H1 (cell line): ENCODE results near the gene STAM2. TPM values are rescaled to one million over a fixed set of nuclear protein-coding genes. Genes with fewer than 3 reads are reported as not detected.

Source experiments
- CTCF ChIA-PET: fragments of 300-600 bp; sonication (Branson Sonifier 250); formaldehyde crosslinking; loops from one replicate; lab custom pipeline; 2021; ENCODE audit not compliant: partially characterized antibody; lab: Charles Lee
- POLR2A ChIA-PET: fragments of 300-600 bp; sonication (Branson Sonifier 250); formaldehyde crosslinking; loops from one replicate; lab custom pipeline; 2021; ENCODE audit warnings: inconsistent platforms; ENCODE audit not compliant: partially characterized antibody; lab: Charles Lee
- DNase-seq, 2 experiments: peaks; one replicate each; pipeline versions ENCODE4 v3.0.0 to v3.0.0-alpha.2; 2010 to 2022; ENCODE audit warnings: low spot score in 2 of 2, low read depth in 1 of 2, mixed read lengths in 1 of 2
- FAIRE-seq: peaks from 2 replicates; lab custom pipeline; 2011; peaks lifted over from hg19 to GRCh38; lab: Jason Lieb, UNC
- H2AFZ ChIP-seq: 2 replicates; pipeline ENCODE4 v1.8.1; 2012; ENCODE audit warnings: low read length, inconsistent platforms
- H2AK5ac ChIP-seq: 2 replicates; pipeline ENCODE4 v1.6.1; 2013; ENCODE audit warnings: low read depth, low read length
- H2BK120ac ChIP-seq: replicated peaks from 2 replicates; pipeline ENCODE3; 2013; ENCODE audit warnings: low read depth, low read length, inconsistent platforms
- H2BK12ac ChIP-seq: 2 replicates; pipeline ENCODE4 v1.6.1; 2013; ENCODE audit warnings: low read depth, low read length
- H2BK15ac ChIP-seq: 2 replicates; pipeline ENCODE4 v1.6.1; 2013; ENCODE audit warnings: low read length
- H2BK20ac ChIP-seq: 2 replicates; pipeline ENCODE4 v1.6.1; 2013; ENCODE audit warnings: low read length
- H2BK5ac ChIP-seq: 2 replicates; pipeline ENCODE4 v1.6.1; 2013; ENCODE audit warnings: low read depth, low read length
- H3K14ac ChIP-seq: 2 replicates; pipeline ENCODE4 v1.6.1; 2013; ENCODE audit warnings: inconsistent platforms; ENCODE audit not compliant: insufficient read length
- H3K18ac ChIP-seq: 2 replicates; pipeline ENCODE4 v1.6.1; 2013; ENCODE audit warnings: low read length; ENCODE audit errors: extremely low read depth
- H3K23ac ChIP-seq: 2 replicates; pipeline ENCODE4 v1.6.1; 2013; ENCODE audit warnings: inconsistent platforms; ENCODE audit not compliant: insufficient read length
- H3K23me2 ChIP-seq: 2 replicates; pipeline ENCODE4 v1.6.1; 2013; ENCODE audit warnings: low read depth, low read length
- H3K27ac ChIP-seq: 2 replicates; pipeline ENCODE4 v1.6.1; 2011; ENCODE audit warnings: low read depth, low read length, inconsistent platforms
- H3K27me3 ChIP-seq, 4 experiments: replicated peaks in 1 of 4; 1 replicate in 1 of 4; 2 replicates in 3 of 4; pipeline versions ENCODE4 v1.6.1 to v1.8.1; 2011 to 2013; ENCODE audit warnings: low read length in 3 of 4, mild to moderate bottlenecking in 3 of 4, inconsistent platforms in 2 of 4, mixed read lengths in 2 of 4, moderate library complexity in 1 of 4; ENCODE audit not compliant: control insufficient read depth in 3 of 4, insufficient read depth in 3 of 4; ENCODE audit errors: extremely low read depth in 1 of 4
- H3K36me3 ChIP-seq, 4 experiments: 2 replicates each; pipeline versions ENCODE4 v1.6.1 to v1.8.1; 2011 to 2013; ENCODE audit warnings: mild to moderate bottlenecking in 4 of 4, low read length in 3 of 4, moderate library complexity in 2 of 4, control low read depth in 1 of 4, inconsistent platforms in 1 of 4; ENCODE audit not compliant: insufficient read depth in 4 of 4, control insufficient read depth in 2 of 4
- H3K4ac ChIP-seq: replicated peaks from 2 replicates; pipeline ENCODE3; 2013; ENCODE audit warnings: low read length, low read depth, mixed read lengths, inconsistent platforms; ENCODE audit not compliant: insufficient read length
- H3K4me1 ChIP-seq, 4 experiments: replicated peaks in 1 of 4; 1 replicate in 1 of 4; 2 replicates in 3 of 4; pipeline versions ENCODE4 v1.6.1 to v1.8.1; 2011 to 2013; ENCODE audit warnings: low read length in 3 of 4, inconsistent platforms in 2 of 4, mixed read lengths in 1 of 4; ENCODE audit not compliant: insufficient read depth in 4 of 4, control insufficient read depth in 3 of 4
- H3K4me2 ChIP-seq, 2 experiments: 2 replicates each; pipeline versions ENCODE4 v1.6.1 to v1.8.1; 2011 to 2013; ENCODE audit warnings: low read depth in 2 of 2, low read length in 2 of 2, control low read depth in 1 of 2, inconsistent platforms in 1 of 2, mild to moderate bottlenecking in 1 of 2; ENCODE audit not compliant: insufficient read depth in 1 of 2
- H3K4me3 ChIP-seq, 4 experiments: fragments of 200-600, 300-600 bp in 1 of 4; sonication (generic), shearing (Covaris generic), sonication (Bioruptor Twin) in 1 of 4; 2 replicates each; pipeline versions ENCODE4 v1.5.1 to v1.8.1; 2011 to 2016; ENCODE audit warnings: low read length in 4 of 4, low read depth in 3 of 4, control low read depth in 2 of 4, inconsistent platforms in 2 of 4, mild to moderate bottlenecking in 2 of 4, mixed read lengths in 1 of 4, moderate library complexity in 1 of 4; ENCODE audit not compliant: insufficient read depth in 2 of 4; ENCODE audit errors: extremely low read depth in 1 of 4
- H3K56ac ChIP-seq: replicated peaks from 2 replicates; pipeline ENCODE3; 2013; ENCODE audit warnings: low read depth, mild to moderate bottlenecking, mixed read lengths, low read length, inconsistent platforms; ENCODE audit not compliant: insufficient read length
- H3K79me1 ChIP-seq: 2 replicates; pipeline ENCODE4 v1.6.1; 2013; ENCODE audit warnings: low read depth, low read length, control low read depth
- H3K79me2 ChIP-seq, 2 experiments: 2 replicates each; pipeline versions ENCODE4 v1.6.1 to v1.8.1; 2012 to 2013; ENCODE audit warnings: low read length in 2 of 2, mild to moderate bottlenecking in 2 of 2, inconsistent platforms in 1 of 2; ENCODE audit not compliant: insufficient read depth in 2 of 2, control insufficient read depth in 1 of 2
- H3K9ac ChIP-seq, 4 experiments: replicated peaks in 1 of 4; 1 replicate in 1 of 4; 2 replicates in 3 of 4; pipeline versions ENCODE4 v1.6.1 to v1.8.1; 2011 to 2013; ENCODE audit warnings: low read depth in 3 of 4, low read length in 3 of 4, control low read depth in 2 of 4, mild to moderate bottlenecking in 2 of 4, moderate library complexity in 2 of 4, inconsistent platforms in 1 of 4; ENCODE audit errors: extremely low read depth in 1 of 4
- H3K9me3 ChIP-seq, 2 experiments: 2 replicates each; pipeline versions ENCODE4 v1.6.1 to v1.8.1; 2012 to 2013; ENCODE audit warnings: mild to moderate bottlenecking in 2 of 2, moderate library complexity in 2 of 2, control low read depth in 1 of 2, inconsistent platforms in 1 of 2, low read depth in 1 of 2, low read length in 1 of 2, mixed read lengths in 1 of 2; ENCODE audit not compliant: insufficient read depth in 2 of 2
- H4K20me1 ChIP-seq, 2 experiments: replicated peaks in 1 of 2; 2 replicates each; pipeline versions ENCODE3 to v1.8.1; 2011 to 2013; ENCODE audit warnings: inconsistent platforms in 2 of 2, low read length in 2 of 2, mild to moderate bottlenecking in 1 of 2; ENCODE audit not compliant: insufficient read depth in 2 of 2, control insufficient read depth in 1 of 2
- H4K5ac ChIP-seq: 2 replicates; pipeline ENCODE4 v1.6.1; 2013; ENCODE audit warnings: low read length, low read depth, mixed read lengths, inconsistent platforms; ENCODE audit not compliant: insufficient read length
- H4K8ac ChIP-seq: 2 replicates; pipeline ENCODE4 v1.8.0; 2013; ENCODE audit warnings: mild to moderate bottlenecking, moderate library complexity, low read length, inconsistent platforms; ENCODE audit not compliant: insufficient read depth; ENCODE audit errors: extremely low read depth
- H4K91ac ChIP-seq: replicated peaks from 2 replicates; pipeline ENCODE3; 2013; ENCODE audit warnings: low read length, mixed read lengths, inconsistent platforms; ENCODE audit not compliant: insufficient read length
- ATF3 ChIP-seq: IDR thresholded peaks from 2 replicates; pipeline ENCODE4 v1.6.1; 2011; ENCODE audit warnings: low read depth, mild to moderate bottlenecking, low read length; ENCODE audit not compliant: insufficient read depth
- CBX8 ChIP-seq: fragments of 300-800, 300-1000 bp; sonication (generic); IDR thresholded peaks from 2 replicates; pipeline ENCODE4 v1.7.1; 2016; ENCODE audit warnings: low read depth, low read length, borderline replicate concordance
- CTCF ChIP-seq, 3 experiments: IDR thresholded peaks; 1 replicate in 2 of 3; 2 replicates in 1 of 3; pipeline versions ENCODE4 v1.5.1 to v1.6.1; 2011; ENCODE audit warnings: low read length in 3 of 3, mild to moderate bottlenecking in 3 of 3, inconsistent platforms in 2 of 3, low read depth in 1 of 3, moderate library complexity in 1 of 3; ENCODE audit not compliant: insufficient read depth in 1 of 3; ENCODE audit errors: control extremely low read depth in 1 of 3
- FOSL1 ChIP-seq: IDR thresholded peaks from 2 replicates; pipeline ENCODE4 v1.6.1; 2011; ENCODE audit warnings: mild to moderate bottlenecking, low read depth, low read length, moderate library complexity; ENCODE audit not compliant: insufficient read depth
- GABPA ChIP-seq: IDR thresholded peaks from 2 replicates; pipeline ENCODE4 v1.6.1; 2011; ENCODE audit warnings: mild to moderate bottlenecking, low read length, moderate library complexity, borderline replicate concordance; ENCODE audit not compliant: insufficient read depth
- HDAC6 ChIP-seq: IDR thresholded peaks from one replicate; pipeline ENCODE4 v1.7.1; 2012; ENCODE audit warnings: low read depth, mild to moderate bottlenecking, inconsistent platforms, low read length, moderate library complexity
- KDM5A ChIP-seq: fragments of 200-600 bp; IDR thresholded peaks from 2 replicates; pipeline ENCODE4 v1.7.1; 2012; ENCODE audit warnings: mild to moderate bottlenecking, low read length, inconsistent platforms, mixed read lengths
- POU5F1 ChIP-seq: IDR thresholded peaks from 2 replicates; pipeline ENCODE4 v1.6.1; 2011; ENCODE audit warnings: low read depth, mild to moderate bottlenecking, low read length, moderate library complexity
- RAD21 ChIP-seq, 2 experiments: IDR thresholded peaks in 1 of 2; conservative IDR thresholded peaks in 1 of 2; 2 replicates each; pipeline ENCODE4 v1.6.1; 2011; ENCODE audit warnings: low read depth in 2 of 2, low read length in 2 of 2, improper control_type of control experiment in 1 of 2, inconsistent platforms in 1 of 2, mild to moderate bottlenecking in 1 of 2, moderate library complexity in 1 of 2
- SP1 ChIP-seq: IDR thresholded peaks from 2 replicates; pipeline ENCODE4 v1.6.1; 2011; ENCODE audit warnings: low read depth, low read length
- TEAD4 ChIP-seq: IDR thresholded peaks from 2 replicates; pipeline ENCODE4 v1.6.1; 2012; ENCODE audit warnings: low read depth, low read length, inconsistent platforms, mixed read lengths
- WGBS, 2 experiments: shearing (Covaris generic) in 1 of 2; methylation state at CpG; one replicate each; pipeline versions ENCODE4 v1.1.6 to v1.1.7; 2013 to 2015; ENCODE audit warnings: low lambda C conversion rate in 2 of 2, mixed read lengths in 2 of 2, inconsistent platforms in 1 of 2, low coverage in 1 of 2, missing lambda C conversion rate in 1 of 2; ENCODE audit not compliant: insufficient replicate concordance in 2 of 2, insufficient coverage in 1 of 2, insufficient read length in 1 of 2; ENCODE audit errors: extremely low coverage in 1 of 2, missing lambda C conversion rate in 1 of 2; 5-methylcytosine and 5-hydroxymethylcytosine counted together
- polyA plus RNA-seq, 7 experiments: library from polyadenylated mRNA; depleted of rRNA in 3 of 7; stranded (reverse) in 5 of 7; unstranded in 2 of 7; fragments of >200 nt in 5 of 7; fragments of 200-250 nt in 2 of 7; gene quantifications; 1 replicate in 5 of 7; 2 replicates in 1 of 7; 4 replicates in 1 of 7; pipeline versions ENCODE4 v1.2.1 to v1.2.3, GENCODE V29; 2011 to 2013; ENCODE audit warnings: missing spikeins in 2 of 7, mixed read lengths in 2 of 7
- total RNA-seq: library from RNA; stranded (reverse); fragmentation: NEBNext Ultra II Directional; extraction: Animal tissue kit (Norgen Biotek cat#: 25700); gene quantifications from 2 replicates; pipeline ENCODE4 v1.2.1, GENCODE V29; 2021

STAM2 gene
- total and polyA plus RNA-seq, 2 of the 8 experiments (the other 6 are each of a cell fraction or from before 2014, with no cell fraction given) = 5.4 to 9.4 TPM

- H3K9me3 ChIP-seq = no peaks in the 10 kb centered on the region
- H3K23ac ChIP-seq = no peak overlapping the region
- no peak for DNase-seq
- no peak overlapping the region for H3K56ac ChIP-seq
- no peak overlapping the region for H2BK15ac ChIP-seq
- no peak overlapping the region for H2AK5ac ChIP-seq
- no peak for FAIRE-seq
- no peak overlapping the region for H2AFZ ChIP-seq
- no peak overlapping the region for H3K18ac ChIP-seq
- H3K9ac ChIP-seq = no peak overlapping the region
- H2BK5ac ChIP-seq = no peak overlapping the region
- ChIA-PET POLR2A (interaction anchor here (0.6 kb wide), 1 partner anchor 394 kb away, joined by 3 read pairs; no protein-coding TSS in a partner anchor), CTCF (no interaction called here)
- no peak overlapping the region for H4K8ac ChIP-seq
- no peak overlapping the region for H2BK12ac ChIP-seq
- H3K4me1 ChIP-seq = no peaks in the 10 kb centered on the region
- H3K4me2 ChIP-seq = no peak overlapping the region
- no peaks in the 10 kb centered on the region for H3K79me1 ChIP-seq
- H3K4me3 ChIP-seq = no peak overlapping the region
- H3K23me2 ChIP-seq = no peaks in the 10 kb centered on the region
- H2BK20ac ChIP-seq = no peak overlapping the region
- H3K4ac ChIP-seq = no peak overlapping the region
- no peak overlapping the region for H3K14ac ChIP-seq
- no peaks in the 10 kb centered on the region for H3K36me3 ChIP-seq
- no peak overlapping the region for H2BK120ac ChIP-seq
- no peak overlapping the region for H4K5ac ChIP-seq
- no peaks in the 10 kb centered on the region for H3K79me2 ChIP-seq
- WGBS, 2 experiments = 86% methylated on average over 3 of the region's 3 CpGs; no CpG with 5 or more reads in 1 of the 2 experiments
- H4K20me1 ChIP-seq = no peaks in the 10 kb centered on the region
- no peak overlapping the region for H3K27ac ChIP-seq
- no peak overlapping the region for H4K91ac ChIP-seq
- no peaks in the 10 kb centered on the region for H3K27me3 ChIP-seq
- TF ChIP-seq GABPA (no peak), CBX8 (no peak), TEAD4 (no peak), RAD21 (IDR thresholded peaks at IDR 0.05 in 1 of 2, conservative IDR thresholded peaks at IDR 0.05 in 1 of 2; ENCODE audit: low read depth in 2 of 2, low read length in 2 of 2) (no peak), KDM5A (no peak), ATF3 (no peak), SP1 (no peak), CTCF (IDR thresholded peaks at IDR 0.05; ENCODE audit: control extremely low read depth in 1 of 3, insufficient read depth in 1 of 3, low read depth in 1 of 3, low read length in 3 of 3) (no peak), POU5F1 (no peak), HDAC6 (no peak), FOSL1 (no peak)
Measured at GRCh38 chr2:152221839-152222238, 46.3 kb upstream of the STAM2 start.
